HT1080 (cell line): ENCODE results near the gene CABP7. TPM values are rescaled to one million over a fixed set of nuclear protein-coding genes. Genes with fewer than 3 reads are reported as not detected.

Experiments
- DNase-seq: peaks from one replicate; pipeline ENCODE4 v3.0.0-alpha.2; 2015; ENCODE audit warnings: low read depth
- total RNA-seq: library from RNA; depleted of rRNA; stranded (reverse); fragments of >200 nt; shearing (Covaris generic); gene quantifications from 2 replicates; pipeline ENCODE4 v1.2.3, GENCODE V29; 2014

The CABP7 gene
- total RNA-seq, 1 experiment from 2014 or later: 0.21 TPM

- DNase-seq: no peak
Observed at GRCh38 chr22:29722587-29722986, 2.8 kb downstream of the CABP7 start.

- DNase-seq: no peak
Observed at GRCh38 chr22:29723766-29724165, 4.0 kb downstream of the CABP7 start.

- no peak for DNase-seq
Observed at GRCh38 chr22:29724843-29725242, 5.0 kb downstream of the CABP7 start.

GRCh38 chr22:29726106-29726505, 6.3 kb downstream of the CABP7 start:
- no peak for DNase-seq

- peak; percentile 14 for DNase-seq
Observed at GRCh38 chr22:29726512-29727130, 6.8 kb downstream of the CABP7 start.

- DNase-seq: no peak
Observed at GRCh38 chr22:29727131-29727523, 7.3 kb downstream of the CABP7 start.

GRCh38 chr22:29729161-29729560, 9.4 kb downstream of the CABP7 start:
- no peak for DNase-seq

GRCh38 chr22:29731058-29731850, 11.5 kb downstream of the CABP7 start:
- DNase-seq: no peak

- DNase-seq: no peak
Observed at GRCh38 chr22:29732883-29733282, 13.1 kb downstream of the CABP7 start.

- DNase-seq: no peak
Observed at GRCh38 chr22:29733362-29734201, 13.8 kb downstream of the CABP7 start.

GRCh38 chr22:29734406-29734805, 14.6 kb downstream of the CABP7 start:
- DNase-seq: no peak

GRCh38 chr22:29734838-29735237, 15.0 kb downstream of the CABP7 start:
- DNase-seq: no peak

GRCh38 chr22:29735416-29735815, 15.6 kb downstream of the CABP7 start:
- DNase-seq: no peak

GRCh38 chr22:29737251-29738117, 17.7 kb downstream of the CABP7 start:
- no peak for DNase-seq

GRCh38 chr22:29738118-29738815, 18.5 kb downstream of the CABP7 start:
- no peak for DNase-seq

GRCh38 chr22:29739346-29739875, 19.6 kb downstream of the CABP7 start:
- no peak for DNase-seq

- DNase-seq: no peak
Observed at GRCh38 chr22:29740216-29740615, 20.4 kb downstream of the CABP7 start.

- no peak for DNase-seq
Observed at GRCh38 chr22:29741926-29742325, 22.1 kb downstream of the CABP7 start.

GRCh38 chr22:29742326-29742725, 22.5 kb downstream of the CABP7 start:
- DNase-seq: no peak

GRCh38 chr22:29744902-29745301, 25.1 kb downstream of the CABP7 start:
- no peak for DNase-seq
